ENCODE results near the gene ATP6V1G1.
A peak's percentile ranks its signal among the peaks of the same experiment; 100 is the strongest.

The ATP6V1G1 gene

GRCh38 chr9:114587345-114588202, at the start of gene ATP6V1G1:
Gene ATP6V1G1, plus strand, starts transcription at chr9:114587769. Its CDS starts 70 bp downstream, at chr9:114587839.
- Histone ChIP-seq H3K27me3 (ENCODE audit: control insufficient read depth, insufficient read depth, low read length) (no peaks in the 10 kb centered on the region), H3K36me3 (ENCODE audit: control insufficient read depth, insufficient read depth, low read length) (peaks cover 5% of the 10 kb centered on the region), H3K4me1 (ENCODE audit: control insufficient read depth, insufficient read depth, low read length) (peaks cover 14% of the 10 kb centered on the region), H3K9ac (ENCODE audit: low read depth, low read length) (peak within 1 kb of the TSS; percentile 98), H3K4me3 (ENCODE audit: low read depth, low read length) (peak within 1 kb of the TSS; percentile 100), H3K9me3 (ENCODE audit: control insufficient read depth, insufficient read depth, low read length) (no peaks in the 10 kb centered on the region)

DNA sequence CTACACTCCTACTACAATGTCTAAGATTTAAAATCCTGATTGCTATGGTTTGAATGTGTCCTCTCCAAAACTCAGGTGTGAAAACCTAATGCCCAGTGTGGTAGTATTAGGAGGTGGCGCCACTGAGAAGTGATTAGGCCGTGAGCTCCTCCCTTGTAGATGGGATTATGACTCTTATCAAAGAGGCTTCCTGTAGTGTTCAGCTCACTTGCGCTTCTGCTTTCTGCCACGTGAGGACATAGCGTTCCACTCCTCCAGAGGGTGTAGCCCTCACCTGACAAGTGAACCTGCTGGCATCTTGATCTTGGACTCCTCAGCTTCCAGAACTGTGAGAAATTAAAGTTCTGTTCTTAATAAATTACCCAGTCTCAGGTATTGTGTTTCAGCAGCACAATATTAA, 49.3 kb upstream of the ATP6V1G1 start:
- no peaks in the 10 kb centered on the region for H3K27me3 ChIP-seq (ENCODE audit: control insufficient read depth, insufficient read depth, low read length)
- no peaks in the 10 kb centered on the region for H3K4me1 ChIP-seq (ENCODE audit: control insufficient read depth, insufficient read depth, low read length)
- no peak overlapping the region for H3K9ac ChIP-seq (ENCODE audit: low read depth, low read length)
- H3K4me3 ChIP-seq (ENCODE audit: low read depth, low read length): no peak overlapping the region
- no peaks in the 10 kb centered on the region for H3K9me3 ChIP-seq (ENCODE audit: control insufficient read depth, insufficient read depth, low read length)
- H3K36me3 ChIP-seq (ENCODE audit: control insufficient read depth, insufficient read depth, low read length): no peaks in the 10 kb centered on the region

- no peak overlapping the region for H3K9ac ChIP-seq (ENCODE audit: low read depth, low read length)
- no peaks in the 10 kb centered on the region for H3K36me3 ChIP-seq (ENCODE audit: control insufficient read depth, insufficient read depth, low read length)
- no peaks in the 10 kb centered on the region for H3K4me1 ChIP-seq (ENCODE audit: control insufficient read depth, insufficient read depth, low read length)
- no peak overlapping the region for H3K4me3 ChIP-seq (ENCODE audit: low read depth, low read length)
- H3K27me3 ChIP-seq (ENCODE audit: control insufficient read depth, insufficient read depth, low read length): no peaks in the 10 kb centered on the region
- no peaks in the 10 kb centered on the region for H3K9me3 ChIP-seq (ENCODE audit: control insufficient read depth, insufficient read depth, low read length)
Measured at GRCh38 chr9:114539701-114540380, 47.7 kb upstream of the ATP6V1G1 start.

DNA sequence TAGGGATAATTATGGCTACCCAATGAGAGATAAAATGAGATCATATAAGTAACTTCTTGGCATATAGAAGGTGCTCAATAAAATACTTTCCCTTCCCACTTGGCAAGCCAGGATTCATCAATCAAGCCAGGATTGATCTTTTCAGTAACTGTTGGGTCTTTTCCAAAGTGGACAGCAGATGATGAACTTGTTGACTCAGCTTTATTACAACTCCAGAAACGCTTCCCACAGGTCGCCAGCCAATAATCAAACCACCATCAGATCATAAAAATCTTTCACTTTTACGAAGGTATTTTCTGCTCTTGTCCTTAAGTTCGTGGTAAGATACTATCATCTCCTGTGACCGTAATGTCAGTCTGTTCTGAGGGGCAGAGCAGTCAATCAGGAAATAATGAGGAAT, 42.5 kb upstream of the ATP6V1G1 start:
- H3K4me3 ChIP-seq (ENCODE audit: low read depth, low read length): no peak overlapping the region
- no peaks in the 10 kb centered on the region for H3K4me1 ChIP-seq (ENCODE audit: control insufficient read depth, insufficient read depth, low read length)
- no peak overlapping the region for H3K9ac ChIP-seq (ENCODE audit: low read depth, low read length)
- H3K36me3 ChIP-seq (ENCODE audit: control insufficient read depth, insufficient read depth, low read length): no peaks in the 10 kb centered on the region
- no peaks in the 10 kb centered on the region for H3K9me3 ChIP-seq (ENCODE audit: control insufficient read depth, insufficient read depth, low read length)
- H3K27me3 ChIP-seq (ENCODE audit: control insufficient read depth, insufficient read depth, low read length): no peaks in the 10 kb centered on the region

- Histone ChIP-seq H3K27me3 (ENCODE audit: control insufficient read depth, insufficient read depth, low read length) (no peaks in the 10 kb centered on the region), H3K36me3 (ENCODE audit: control insufficient read depth, insufficient read depth, low read length) (no peaks in the 10 kb centered on the region), H3K9me3 (ENCODE audit: control insufficient read depth, insufficient read depth, low read length) (no peaks in the 10 kb centered on the region), H3K4me1 (ENCODE audit: control insufficient read depth, insufficient read depth, low read length) (no peaks in the 10 kb centered on the region), H3K9ac (ENCODE audit: low read depth, low read length) (no peak overlapping the region), H3K4me3 (ENCODE audit: low read depth, low read length) (no peak overlapping the region)
Measured at GRCh38 chr9:114546851-114547250, 40.7 kb upstream of the ATP6V1G1 start.

DNA sequence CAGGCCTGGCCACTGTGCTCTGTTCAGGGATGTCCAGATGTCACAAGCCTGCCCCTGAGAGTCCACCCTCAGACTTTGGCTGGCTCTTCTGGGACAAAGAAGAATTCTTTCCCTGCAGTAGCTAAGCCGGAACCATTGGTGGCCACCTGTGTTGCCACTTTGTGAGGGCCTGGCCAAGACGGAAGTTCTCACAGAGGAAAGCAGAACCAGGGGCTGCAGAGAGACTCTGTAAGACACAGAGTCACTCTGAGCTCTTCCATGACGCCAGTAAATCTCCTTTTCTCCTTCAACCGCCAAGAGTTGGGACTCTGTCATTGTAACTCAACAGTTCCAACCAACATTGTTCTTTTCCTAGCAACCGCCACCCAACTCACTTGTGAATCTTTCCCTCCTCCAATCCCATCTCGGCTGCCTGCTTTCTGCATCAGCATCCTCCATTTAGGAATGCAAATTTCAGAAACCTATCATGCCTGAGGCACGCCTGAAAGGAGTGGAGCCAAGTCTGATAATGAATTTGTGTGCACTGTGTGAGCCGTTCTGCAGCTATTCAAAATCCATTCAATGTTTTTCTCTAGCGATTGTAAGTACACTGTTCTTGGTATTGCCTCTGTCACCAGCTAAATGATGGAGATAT, 37.8 kb upstream of the ATP6V1G1 start:
- Histone ChIP-seq H3K9me3 (ENCODE audit: control insufficient read depth, insufficient read depth, low read length) (no peaks in the 10 kb centered on the region), H3K27me3 (ENCODE audit: control insufficient read depth, insufficient read depth, low read length) (peaks cover 3% of the 10 kb centered on the region), H3K4me1 (ENCODE audit: control insufficient read depth, insufficient read depth, low read length) (no peaks in the 10 kb centered on the region), H3K9ac (ENCODE audit: low read depth, low read length) (no peak overlapping the region), H3K4me3 (ENCODE audit: low read depth, low read length) (no peak overlapping the region), H3K36me3 (ENCODE audit: control insufficient read depth, insufficient read depth, low read length) (no peaks in the 10 kb centered on the region)

DNA sequence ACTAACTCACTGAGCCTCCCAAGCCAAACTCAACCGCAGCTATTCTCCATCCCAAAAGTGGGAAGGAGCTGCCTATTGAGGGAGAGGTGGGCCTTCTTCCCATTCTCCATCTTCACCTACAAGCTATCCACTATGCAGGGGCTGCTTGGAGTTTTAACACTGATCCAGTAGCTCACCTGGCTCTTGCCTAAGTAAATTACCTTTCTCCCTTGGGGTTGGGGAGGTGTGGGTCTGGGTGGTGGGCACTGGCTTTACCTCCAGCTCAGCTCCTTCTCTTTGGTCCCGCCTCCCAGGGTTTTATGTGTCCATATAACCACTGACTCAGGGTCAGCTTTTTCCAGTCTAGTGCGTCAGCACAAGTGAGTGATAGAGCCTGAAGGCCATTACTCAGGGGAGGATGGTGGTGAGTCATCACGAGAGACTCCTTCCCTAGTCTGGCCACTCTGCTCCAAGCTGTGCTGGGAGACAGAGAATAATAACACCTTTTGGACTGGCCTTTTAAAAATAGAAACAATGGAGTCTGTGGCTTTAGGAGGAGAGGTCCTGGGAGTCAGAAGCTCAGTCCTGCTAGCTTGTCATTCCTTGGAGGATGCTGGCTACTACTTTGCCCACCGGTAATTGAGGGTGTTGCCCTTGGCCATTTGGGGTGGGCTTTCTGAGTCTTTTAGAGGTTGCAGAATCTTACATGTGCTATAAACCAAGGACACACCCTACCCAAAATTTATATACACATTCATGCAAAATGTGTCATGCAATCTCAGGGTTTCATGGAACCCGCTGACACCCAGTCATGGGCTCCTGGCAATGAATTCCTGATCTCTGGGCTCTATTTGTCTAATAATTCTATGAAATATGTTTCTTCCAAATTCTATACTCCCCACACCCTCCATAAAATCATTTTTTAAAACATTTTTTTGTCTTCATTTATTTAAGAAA, 35.6 kb upstream of the ATP6V1G1 start:
- no peaks in the 10 kb centered on the region for H3K4me1 ChIP-seq (ENCODE audit: control insufficient read depth, insufficient read depth, low read length)
- peaks cover 3% of the 10 kb centered on the region for H3K27me3 ChIP-seq (ENCODE audit: control insufficient read depth, insufficient read depth, low read length)
- no peak overlapping the region for H3K9ac ChIP-seq (ENCODE audit: low read depth, low read length)
- no peaks in the 10 kb centered on the region for H3K9me3 ChIP-seq (ENCODE audit: control insufficient read depth, insufficient read depth, low read length)
- H3K36me3 ChIP-seq (ENCODE audit: control insufficient read depth, insufficient read depth, low read length): no peaks in the 10 kb centered on the region
- H3K4me3 ChIP-seq (ENCODE audit: low read depth, low read length): no peak overlapping the region

- no peak overlapping the region for H3K4me3 ChIP-seq (ENCODE audit: low read depth, low read length)
- H3K9me3 ChIP-seq (ENCODE audit: control insufficient read depth, insufficient read depth, low read length): no peaks in the 10 kb centered on the region
- peaks cover 3% of the 10 kb centered on the region for H3K27me3 ChIP-seq (ENCODE audit: control insufficient read depth, insufficient read depth, low read length)
- H3K4me1 ChIP-seq (ENCODE audit: control insufficient read depth, insufficient read depth, low read length): no peaks in the 10 kb centered on the region
- H3K36me3 ChIP-seq (ENCODE audit: control insufficient read depth, insufficient read depth, low read length): no peaks in the 10 kb centered on the region
- H3K9ac ChIP-seq (ENCODE audit: low read depth, low read length): no peak overlapping the region
Measured at GRCh38 chr9:114552706-114553105, 34.9 kb upstream of the ATP6V1G1 start.

DNA sequence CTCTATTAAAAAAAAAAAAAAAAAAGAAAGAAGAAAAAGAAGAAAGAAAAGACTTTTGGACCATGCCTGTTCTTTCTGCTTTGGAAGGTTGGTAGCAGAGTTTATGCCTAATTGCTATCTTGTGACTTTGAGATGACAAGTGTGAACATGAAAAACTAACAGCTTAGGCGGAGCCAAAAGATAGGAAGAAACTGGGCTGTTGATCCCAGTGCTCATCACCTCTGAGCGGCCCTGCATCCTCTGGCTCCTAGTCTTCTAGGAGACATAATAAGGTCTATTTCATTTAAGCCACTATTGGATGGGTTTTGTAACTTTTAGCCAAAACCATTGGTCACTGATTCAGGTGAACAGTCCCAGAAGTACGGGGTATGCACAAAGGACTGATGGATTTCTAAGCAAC, 34.4 kb upstream of the ATP6V1G1 start:
- Histone ChIP-seq H3K27me3 (ENCODE audit: control insufficient read depth, insufficient read depth, low read length) (peaks cover 3% of the 10 kb centered on the region), H3K4me3 (ENCODE audit: low read depth, low read length) (no peak overlapping the region)

GRCh38 chr9:114555696-114556095, 31.9 kb upstream of the ATP6V1G1 start:
- Histone ChIP-seq H3K9me3 (ENCODE audit: control insufficient read depth, insufficient read depth, low read length) (no peaks in the 10 kb centered on the region), H3K9ac (ENCODE audit: low read depth, low read length) (no peak overlapping the region), H3K4me1 (ENCODE audit: control insufficient read depth, insufficient read depth, low read length) (no peaks in the 10 kb centered on the region), H3K27me3 (ENCODE audit: control insufficient read depth, insufficient read depth, low read length) (peaks cover 3% of the 10 kb centered on the region), H3K36me3 (ENCODE audit: control insufficient read depth, insufficient read depth, low read length) (no peaks in the 10 kb centered on the region), H3K4me3 (ENCODE audit: low read depth, low read length) (no peak overlapping the region)

More for the DNA sequence above, 34.4 kb upstream of the ATP6V1G1 start:
- Histone ChIP-seq H3K9me3 (ENCODE audit: control insufficient read depth, insufficient read depth, low read length) (no peaks in the 10 kb centered on the region), H3K4me1 (ENCODE audit: control insufficient read depth, insufficient read depth, low read length) (no peaks in the 10 kb centered on the region), H3K9ac (ENCODE audit: low read depth, low read length) (no peak overlapping the region), H3K36me3 (ENCODE audit: control insufficient read depth, insufficient read depth, low read length) (no peaks in the 10 kb centered on the region)

DNA sequence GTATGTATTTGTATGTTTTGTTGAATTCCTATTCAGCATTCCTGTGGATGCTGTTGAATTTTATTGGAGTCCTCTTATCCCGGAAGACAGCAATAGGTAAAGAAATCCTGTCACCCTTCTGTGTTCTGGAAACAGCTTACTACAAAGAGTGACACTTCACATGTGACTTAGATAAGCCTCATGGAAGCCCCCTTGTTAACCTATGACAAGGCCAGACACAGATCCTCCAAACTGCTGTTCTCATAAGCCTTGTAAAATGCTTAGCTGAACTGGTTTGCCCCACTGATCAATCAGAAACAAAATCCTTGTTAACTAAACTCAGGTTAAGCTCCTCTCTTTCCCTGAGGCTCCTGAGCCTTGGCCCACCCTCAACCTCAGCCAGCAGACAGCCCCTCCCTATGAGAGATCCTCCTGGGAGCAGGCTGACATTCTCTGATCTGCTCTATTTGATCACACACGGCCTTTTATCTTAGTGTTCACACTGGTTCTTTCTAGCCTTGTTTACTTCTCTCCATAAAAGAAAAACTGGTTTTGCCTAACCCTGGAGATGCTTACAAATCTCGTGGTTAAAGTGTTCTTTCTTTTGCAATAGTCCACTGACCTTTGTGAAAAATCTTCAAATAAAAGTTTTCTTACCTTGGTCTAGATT, 29.4 kb upstream of the ATP6V1G1 start:
- H3K27me3 ChIP-seq (ENCODE audit: control insufficient read depth, insufficient read depth, low read length): peaks cover 3% of the 10 kb centered on the region
- no peak overlapping the region for H3K4me3 ChIP-seq (ENCODE audit: low read depth, low read length)
- H3K36me3 ChIP-seq (ENCODE audit: control insufficient read depth, insufficient read depth, low read length): no peaks in the 10 kb centered on the region
- no peaks in the 10 kb centered on the region for H3K9me3 ChIP-seq (ENCODE audit: control insufficient read depth, insufficient read depth, low read length)
- H3K4me1 ChIP-seq (ENCODE audit: control insufficient read depth, insufficient read depth, low read length): no peaks in the 10 kb centered on the region
- H3K9ac ChIP-seq (ENCODE audit: low read depth, low read length): no peak overlapping the region
